Tibial nerve (tissue), 4 donors: ENCODE results near the gene RTBDN. TPM values are rescaled to one million over a fixed set of nuclear protein-coding genes. Genes with fewer than 3 reads are reported as not detected.

Source experiments
- DNase-seq, 2 donors: peaks; one replicate each; pipeline ENCODE4 v3.0.0-alpha.2; 2019; ENCODE audit warnings: low spot score in 2 of 2
- H3K27ac ChIP-seq, 4 donors: fragments of 200-600 bp; sonication (generic) in 3 of 4; one replicate each; pipeline ENCODE4 v1.5.1; 2017 to 2019; ENCODE audit warnings: mild to moderate bottlenecking in 1 of 4
- H3K27me3 ChIP-seq, 2 donors: fragments of 200-600 bp; sonication (generic) in 1 of 2; one replicate each; pipeline versions ENCODE4 v1.5.1 to v1.6.0; 2017 to 2019
- H3K36me3 ChIP-seq, 3 donors: fragments of 200-600 bp; sonication (generic); one replicate each; pipeline ENCODE4 v1.5.1; 2018 to 2019
- H3K4me1 ChIP-seq, 4 donors: fragments of 200-600 bp; sonication (generic) in 3 of 4; one replicate each; pipeline ENCODE4 v1.5.1; 2017 to 2019
- H3K4me3 ChIP-seq, 4 donors: fragments of 200-600 bp; sonication (generic) in 3 of 4; one replicate each; pipeline ENCODE4 v1.5.1; 2017 to 2019; ENCODE audit warnings: mild to moderate bottlenecking in 1 of 4, moderate library complexity in 1 of 4
- H3K9me3 ChIP-seq, 4 donors: fragments of 200-600 bp; sonication (generic) in 3 of 4; one replicate each; pipeline ENCODE4 v1.5.1; 2017 to 2019
- CTCF ChIP-seq, 5 experiments: fragments of 200-600 bp in 3 of 5; fragments of 450-650 bp in 2 of 5; sonication (generic) in 3 of 5; IDR thresholded peaks; one replicate each; pipeline ENCODE4 v1.5.1; 2016 to 2019; ENCODE audit warnings: antibody characterized with exemption in 5 of 5, mild to moderate bottlenecking in 3 of 5, moderate library complexity in 2 of 5
- EP300 ChIP-seq, 2 donors: sonication (generic); formaldehyde crosslinking; IDR thresholded peaks; one replicate each; pipeline ENCODE4 v1.6.1; 2017; ENCODE audit warnings: antibody characterized with exemption in 2 of 2, mild to moderate bottlenecking in 1 of 2
- POLR2A ChIP-seq, 2 donors: fragments of 450-650 bp; IDR thresholded peaks; one replicate each; pipeline ENCODE4 v1.6.1; 2017; ENCODE audit warnings: antibody characterized with exemption in 2 of 2, mild to moderate bottlenecking in 2 of 2, moderate library complexity in 2 of 2
- WGBS, 2 donors: methylation state at CpG; one replicate each; pipeline ENCODE4 v1.1.5; 2018; 5-methylcytosine and 5-hydroxymethylcytosine counted together
- total RNA-seq, 4 donors: library from RNA; depleted of rRNA; stranded (reverse); fragments of >200 nt; gene quantifications; one replicate each; pipeline ENCODE4 v1.1.0, GENCODE V29; 2016

Gene RTBDN
- total RNA-seq, 4 donors from 2014 or later = not detected

DNA sequence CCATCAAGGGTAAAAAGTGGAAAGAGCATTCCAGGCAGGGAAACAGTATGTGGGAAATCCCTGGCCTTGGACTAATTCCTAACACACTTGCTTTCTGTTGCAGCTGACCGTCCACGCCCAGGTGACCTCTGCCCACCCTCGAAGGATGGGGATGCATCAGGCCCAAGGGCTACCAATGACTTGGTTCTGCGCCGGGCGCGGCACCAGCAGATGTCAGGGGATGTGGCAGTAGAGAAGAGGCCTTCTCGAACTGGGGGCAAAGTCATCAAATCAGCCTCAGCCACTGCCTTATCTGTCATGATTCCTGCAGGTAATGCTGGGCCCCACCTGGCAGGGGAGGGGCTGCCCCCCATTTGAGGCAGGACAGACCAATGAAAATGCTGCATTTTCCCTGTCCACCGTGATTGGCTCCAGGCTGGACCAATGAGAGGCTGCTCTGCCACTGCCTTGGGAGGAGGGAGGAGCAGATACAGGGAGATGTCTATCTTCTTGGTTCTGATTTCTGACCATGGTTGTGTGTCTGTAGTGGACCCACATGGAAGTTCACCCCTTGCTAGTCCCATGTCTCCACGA lies 34.2 kb upstream of the RTBDN start:
- WGBS, 2 donors = 93 to 94% methylated on average over 10 of the region's 10 CpGs
- TF ChIP-seq EP300 (IDR thresholded peaks at IDR 0.05) (no peak), CTCF (IDR thresholded peaks at IDR 0.05) (no peak), POLR2A (IDR thresholded peaks at IDR 0.05) (no peak)
- Histone ChIP-seq H3K36me3 (peaks cover 0 to 7% (median 0%) of the 10 kb centered on the region in 3 donors), H3K4me3 (no peak overlapping the region), H3K4me1 (peaks cover 0 to 11% (median 2%) of the 10 kb centered on the region in 4 donors), H3K27ac (no peak overlapping the region), H3K27me3 (peaks cover 0 to 22% of the 10 kb centered on the region in 2 donors), H3K9me3 (no peaks in the 10 kb centered on the region)
- no peak for DNase-seq

DNA sequence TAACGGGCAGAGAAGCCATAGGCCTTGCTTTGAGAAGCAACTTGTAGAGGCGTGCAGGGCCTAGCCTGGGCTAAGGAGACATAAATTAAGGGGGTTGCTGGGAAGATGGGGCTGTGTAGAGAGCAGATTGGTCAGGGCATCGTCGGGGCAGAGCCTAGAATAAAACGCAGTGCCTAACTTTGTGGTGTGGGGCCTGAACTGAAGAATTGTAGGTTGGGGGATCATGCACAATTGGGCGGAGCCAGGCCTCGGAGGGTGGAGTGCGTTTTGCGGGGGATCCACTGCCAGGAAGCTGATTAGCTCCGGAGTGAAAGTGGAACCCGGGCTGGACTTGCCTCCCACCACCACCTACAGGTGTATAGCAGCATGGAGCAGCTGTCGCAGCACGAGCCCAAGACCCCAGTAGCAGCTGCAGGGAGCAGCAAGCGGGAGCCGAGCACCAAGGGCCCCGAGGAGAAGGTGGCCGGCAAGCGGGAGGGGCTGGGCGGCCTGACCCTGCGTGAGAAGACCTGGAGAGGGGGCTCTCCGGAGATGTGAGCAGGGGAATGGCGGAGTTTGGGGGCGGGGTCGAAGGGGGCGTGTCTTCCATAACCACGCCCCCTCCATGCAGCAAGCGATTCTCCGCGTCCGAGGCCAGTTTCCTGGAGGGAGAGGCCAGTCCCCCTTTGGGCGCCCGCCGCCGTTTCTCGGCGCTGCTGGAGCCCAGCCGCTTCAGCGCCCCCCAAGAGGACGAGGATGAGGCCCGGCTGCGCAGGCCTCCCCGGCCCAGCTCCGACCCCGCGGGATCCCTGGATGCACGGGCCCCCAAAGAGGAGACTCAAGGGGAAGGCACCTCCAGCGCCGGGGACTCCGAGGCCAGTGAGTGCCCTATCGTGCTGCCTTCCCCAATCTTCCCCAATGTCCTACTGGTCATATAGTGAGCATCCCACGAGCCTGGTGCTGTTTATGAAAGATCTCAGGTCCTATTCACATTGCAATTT lies 33.0 kb upstream of the RTBDN start:
- no peak overlapping the region for H3K27ac ChIP-seq
- peak overlapping the region; percentile 9 to 50 (median 20) for H3K4me3 ChIP-seq
- H3K27me3 ChIP-seq = peaks cover 0 to 26% of the 10 kb centered on the region in 2 donors
- H3K9me3 ChIP-seq = no peaks in the 10 kb centered on the region
- H3K4me1 ChIP-seq = peaks cover 0 to 11% (median 2%) of the 10 kb centered on the region in 4 donors
- 10 to 13% methylated on average over 43 to 47 of the region's 51 CpGs for WGBS, 2 donors
- no peaks in the 10 kb centered on the region for H3K36me3 ChIP-seq
- no peak for DNase-seq
- TF ChIP-seq POLR2A (IDR thresholded peaks at IDR 0.05) (no peak), CTCF (IDR thresholded peaks at IDR 0.05) (no peak), EP300 (IDR thresholded peaks at IDR 0.05) (no peak)

GRCh38 chr19:12866416-12867119 lies 32.2 kb upstream of the RTBDN start:
- H3K27me3 ChIP-seq = peaks cover 0 to 26% of the 10 kb centered on the region in 2 donors
- no peak overlapping the region for H3K4me3 ChIP-seq
- no peak for TF ChIP-seq EP300 (IDR thresholded peaks at IDR 0.05)
- TF ChIP-seq POLR2A (IDR thresholded peaks at IDR 0.05) = no peak
- TF ChIP-seq CTCF (IDR thresholded peaks at IDR 0.05) = no peak
- no peaks in the 10 kb centered on the region for H3K9me3 ChIP-seq
- no peak overlapping the region for H3K27ac ChIP-seq
- no peak for DNase-seq
- 86% methylated on average over 29 of the region's 29 CpGs for WGBS, 2 donors
- H3K4me1 ChIP-seq = peaks cover 0 to 11% (median 2%) of the 10 kb centered on the region in 4 donors
- H3K36me3 ChIP-seq = no peaks in the 10 kb centered on the region

DNA sequence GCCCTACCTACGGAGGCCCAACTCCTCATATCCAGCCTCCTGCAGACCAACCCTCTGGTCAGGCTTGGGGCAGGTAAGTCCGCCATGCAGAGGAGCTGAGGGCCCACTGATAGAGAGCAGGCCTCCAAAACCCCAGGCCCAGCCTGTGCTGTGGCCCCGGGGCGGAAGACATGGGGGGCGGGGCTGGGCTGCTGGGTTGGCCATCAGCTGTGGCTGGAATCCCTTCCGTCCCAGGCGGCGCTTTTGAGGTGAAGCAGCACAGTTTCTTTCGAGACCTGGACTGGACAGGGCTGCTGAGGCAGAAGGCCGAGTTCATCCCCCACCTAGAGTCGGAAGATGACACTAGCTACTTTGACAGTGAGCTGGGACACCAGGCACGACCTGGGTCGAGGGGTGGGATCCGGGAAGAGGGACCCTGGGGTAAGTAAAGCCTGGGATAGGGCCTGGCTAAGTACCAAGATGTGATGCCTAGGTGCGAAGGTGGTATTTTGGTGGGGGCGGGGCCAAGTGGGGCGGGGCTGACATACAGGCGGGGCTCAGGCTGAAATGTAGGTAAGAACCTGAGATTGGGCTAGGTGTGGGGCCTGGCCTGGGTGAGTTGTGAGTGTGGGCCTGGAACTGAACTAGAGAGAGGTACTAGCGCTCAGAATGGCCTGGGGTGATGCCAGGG lies 31.5 kb upstream of the RTBDN start:
- no peaks in the 10 kb centered on the region for H3K9me3 ChIP-seq
- no peaks in the 10 kb centered on the region for H3K36me3 ChIP-seq
- no peak overlapping the region for H3K27ac ChIP-seq
- WGBS, 2 donors = 75 to 84% methylated on average over 17 to 19 of the region's 19 CpGs
- TF ChIP-seq CTCF (IDR thresholded peaks at IDR 0.05) = no peak
- no peak for TF ChIP-seq EP300 (IDR thresholded peaks at IDR 0.05)
- TF ChIP-seq POLR2A (IDR thresholded peaks at IDR 0.05) = no peak
- no peak overlapping the region for H3K4me3 ChIP-seq
- H3K4me1 ChIP-seq = peaks cover 0 to 11% (median 2%) of the 10 kb centered on the region in 4 donors
- DNase-seq = no peak
- H3K27me3 ChIP-seq = peaks cover 0 to 26% of the 10 kb centered on the region in 2 donors
